ENCODE data around the gene ERGIC1. TPM values are rescaled to one million over a fixed set of nuclear protein-coding genes. Genes with fewer than 3 reads are reported as not detected.

The ERGIC1 gene
- total RNA-seq, 4 donors from 2014 or later, result 156 to 214 (median 175) TPM

DNA sequence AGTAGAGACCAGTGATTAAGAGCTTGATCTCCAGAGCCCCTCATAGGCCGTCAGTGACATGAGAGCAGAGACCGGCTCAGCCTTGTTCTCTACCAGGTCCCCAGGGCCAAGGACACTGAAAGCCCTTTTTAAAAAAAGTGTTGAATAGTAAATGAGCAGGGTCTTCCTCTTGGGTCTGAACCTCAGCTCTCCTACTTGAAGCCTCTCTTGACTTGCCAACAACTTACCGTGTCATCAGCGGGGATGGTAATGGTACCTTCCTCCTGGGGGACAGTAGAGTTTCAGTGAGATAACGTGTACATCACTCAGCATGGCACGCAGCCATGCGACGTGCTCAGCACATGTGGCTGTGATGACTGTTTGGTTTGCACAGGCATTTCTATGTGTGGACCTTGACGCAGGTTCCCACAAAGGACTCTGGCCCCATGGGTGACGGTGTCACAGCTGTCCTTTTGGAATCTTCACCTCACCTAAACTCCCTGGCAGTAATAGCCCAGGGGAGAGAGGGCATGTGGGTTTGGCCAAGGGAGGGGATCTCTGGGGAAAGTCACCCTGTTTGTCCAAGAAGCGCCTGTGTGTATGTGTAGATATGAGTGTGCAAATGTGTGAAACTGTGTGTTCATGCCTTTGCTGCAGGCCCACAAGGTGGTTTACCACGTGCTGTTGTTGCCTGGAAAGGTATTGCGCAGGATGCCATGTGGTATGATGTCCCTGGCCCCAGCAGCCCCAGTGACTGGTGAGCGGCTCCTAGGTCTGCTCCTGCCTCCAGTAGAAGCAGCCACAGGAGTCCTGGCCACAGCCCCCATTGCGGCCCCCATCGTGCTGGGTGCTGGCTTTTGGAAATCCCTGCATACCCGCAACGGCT is 18.7 kb downstream of the ERGIC1 start:
- Histone ChIP-seq H3K27ac (peak overlapping the region; percentile 95 to 98 (median 97)), H3K9me3 (no peaks in the 10 kb centered on the region)

DNA sequence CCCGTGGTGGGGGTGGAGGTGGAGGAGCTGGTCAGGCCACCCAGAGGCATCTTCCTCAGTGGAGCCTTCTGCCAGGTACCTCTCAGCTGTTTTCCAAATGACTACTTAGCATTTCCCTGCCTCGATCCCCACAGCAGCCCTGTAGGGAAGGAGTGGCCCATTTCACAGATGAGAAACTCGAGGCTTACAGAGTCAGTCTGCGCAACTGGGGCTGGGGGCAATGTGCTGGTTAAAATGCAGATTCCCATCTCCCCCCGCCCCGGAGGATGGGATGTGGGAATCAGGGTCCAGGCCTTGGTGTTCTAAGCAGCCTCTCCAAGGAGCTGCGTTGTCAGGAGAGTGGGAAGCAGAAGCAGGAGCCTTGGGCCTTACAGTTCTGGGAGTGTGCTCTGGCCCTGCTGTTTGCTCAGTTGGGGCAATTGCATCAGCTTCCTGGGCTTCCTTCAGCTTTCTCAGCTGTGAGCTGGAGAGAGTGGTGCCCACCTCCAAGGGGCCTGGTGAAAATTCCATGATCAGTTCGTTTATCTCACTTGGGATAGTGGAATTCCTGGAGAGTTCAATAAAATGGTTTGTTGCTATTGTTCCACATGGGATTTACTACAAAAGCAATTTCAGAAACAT is 19.4 kb downstream of the ERGIC1 start:
- Histone ChIP-seq H3K27me3 (no peaks in the 10 kb centered on the region), H3K36me3 (no peaks in the 10 kb centered on the region), H3K27ac (peak overlapping the region; percentile 95 to 98 (median 97)), H3K4me1 (peaks cover 83 to 100% of the 10 kb centered on the region in 2 donors), H3K4me3 (replicated peaks in 1 of 3) (no peak overlapping the region), H3K9me3 (no peaks in the 10 kb centered on the region)
- no peak for DNase-seq
- no peak for TF ChIP-seq CTCF (IDR thresholded peaks at IDR 0.05)
- TF ChIP-seq POLR2A (IDR thresholded peaks at IDR 0.05), result no peak
- WGBS, 2 donors, result 93 to 94% methylated on average over 7 to 8 of the region's 8 CpGs
- intact Hi-C loops (cut with DNase I), result no loop called here

More for the DNA sequence above, 18.7 kb downstream of the ERGIC1 start:
- H3K27me3 ChIP-seq, result no peaks in the 10 kb centered on the region
- no peak for DNase-seq
- peak in 1 of 2 donors; percentile 22 for TF ChIP-seq POLR2A (IDR thresholded peaks at IDR 0.05)
- no peak for TF ChIP-seq CTCF (IDR thresholded peaks at IDR 0.05)
- WGBS, 2 donors, result 86 to 87% methylated on average over 12 to 16 of the region's 18 CpGs
- H3K36me3 ChIP-seq, result no peaks in the 10 kb centered on the region
- H3K4me3 ChIP-seq (replicated peaks in 1 of 3), result no peak overlapping the region
- intact Hi-C loops (cut with DNase I), result no loop called here
- peaks cover 79 to 100% of the 10 kb centered on the region in 2 donors for H3K4me1 ChIP-seq

- 26 to 33% methylated on average over 12 of the region's 12 CpGs for WGBS, 2 donors
- peak overlapping the region; percentile 95 to 98 (median 97) for H3K27ac ChIP-seq
- intact Hi-C loops (cut with DNase I), result no loop called here
- H3K4me3 ChIP-seq (replicated peaks in 1 of 3), result no peak overlapping the region
- H3K9me3 ChIP-seq, result no peaks in the 10 kb centered on the region
- peaks cover 84 to 100% of the 10 kb centered on the region in 2 donors for H3K4me1 ChIP-seq
- H3K27me3 ChIP-seq, result no peaks in the 10 kb centered on the region
- peak in 1 of 2 donors; percentile 75 for TF ChIP-seq POLR2A (IDR thresholded peaks at IDR 0.05)
- TF ChIP-seq CTCF (IDR thresholded peaks at IDR 0.05), result no peak
- DNase-seq, result peak; percentile 91 to 94
- H3K36me3 ChIP-seq, result no peaks in the 10 kb centered on the region
Observed at GRCh38 chr5:172854451-172854871, 20.4 kb downstream of the ERGIC1 start.

- DNase-seq, result peak; percentile 62 to 65
- peaks cover 84 to 100% of the 10 kb centered on the region in 2 donors for H3K4me1 ChIP-seq
- intact Hi-C loops (cut with DNase I), result no loop called here
Observed at GRCh38 chr5:172854971-172855370, 20.9 kb downstream of the ERGIC1 start.

More at GRCh38 chr5:172854971-172855370, 20.9 kb downstream of the ERGIC1 start:
- no peak for TF ChIP-seq POLR2A (IDR thresholded peaks at IDR 0.05)
- no peak for TF ChIP-seq CTCF (IDR thresholded peaks at IDR 0.05)
- WGBS, 2 donors, result 32 to 77% methylated on average over 2 to 4 of the region's 5 CpGs
- no peaks in the 10 kb centered on the region for H3K36me3 ChIP-seq
- no peaks in the 10 kb centered on the region for H3K27me3 ChIP-seq
- no peak overlapping the region for H3K4me3 ChIP-seq (replicated peaks in 1 of 3)
- peak overlapping the region; percentile 95 to 98 (median 97) for H3K27ac ChIP-seq
- no peaks in the 10 kb centered on the region for H3K9me3 ChIP-seq

Measured in thyroid gland (tissue), 4 donors.